HepG2 (cell line): ENCODE measurements around the gene PSMB1. TPM values are rescaled to one million over a fixed set of nuclear protein-coding genes. Genes with fewer than 3 reads are reported as not detected.

ENCODE experiments used
- BRD4 ChIP-seq: sonication (generic); formaldehyde crosslinking; IDR thresholded peaks from 2 replicates; pipeline ENCODE4 v1.4.0; 2020; ENCODE audit warnings: missing genetic modification reagents
- HMG20A ChIP-seq: IDR thresholded peaks from 2 replicates; pipeline ENCODE4 v1.6.1; 2016; ENCODE audit warnings: borderline replicate concordance
- SMAD3 ChIP-seq: sonication (generic); formaldehyde crosslinking; IDR thresholded peaks from 2 replicates; pipeline ENCODE4 v1.4.0; 2020; ENCODE audit warnings: missing genetic modification reagents
- SRSF1 ChIP-seq: fragments of 200-400 bp; formaldehyde crosslinking; optimal IDR thresholded peaks from 2 replicates; pipeline ENCODE3; 2017; ENCODE audit warnings: mild to moderate bottlenecking, low read depth, low read length, moderate library complexity
- ZNF441 ChIP-seq: sonication (generic); formaldehyde crosslinking; IDR thresholded peaks from 2 replicates; pipeline ENCODE4 v1.7.0; 2021; ENCODE audit warnings: missing genetic modification reagents, borderline replicate concordance
- ZNF879 ChIP-seq: sonication (generic); formaldehyde crosslinking; IDR thresholded peaks from 2 replicates; pipeline ENCODE4 v1.8.1; 2023; ENCODE audit warnings: missing genetic modification reagents
- polyA plus RNA-seq, 8 experiments: library from polyadenylated mRNA; depleted of rRNA in 3 of 8; stranded (reverse) in 7 of 8; unstranded in 1 of 8; fragments of >200 nt; fragmentation: Illumina TruSeq in 4 of 8; extraction: Trizol in 4 of 8; gene quantifications; 2 replicates each; pipeline versions ENCODE4 v1.2.1 to v1.2.3, GENCODE V29; 2011 to 2016; ENCODE audit warnings: low read depth in 4 of 8, missing spikeins in 1 of 8, mixed read lengths in 1 of 8; ENCODE audit not compliant: insufficient read depth in 1 of 8
- total RNA-seq, 5 experiments: library from RNA; depleted of rRNA; stranded (reverse); fragments of >200 nt; fragmentation: Illumina TruSeq; extraction: Trizol; gene quantifications; 2 replicates each; pipeline ENCODE4 v1.2.3, GENCODE V29; 2016; ENCODE audit warnings: low read depth in 1 of 5
- TF ChIP-seq, protein P1 (sequence below): sonication (generic); formaldehyde crosslinking; IDR thresholded peaks from 2 replicates; pipeline ENCODE4 v1.4.0; 2020; ENCODE audit warnings: missing genetic modification reagents, low read depth, mild to moderate bottlenecking, borderline replicate concordance
- TF ChIP-seq, protein P2 (sequence below): sonication (generic); formaldehyde crosslinking; conservative IDR thresholded peaks from 2 replicates; pipeline ENCODE4 v1.8.1; 2023; ENCODE audit warnings: missing genetic modification reagents
- TF ChIP-seq, protein P3 (sequence below): sonication (generic); formaldehyde crosslinking; IDR thresholded peaks from 2 replicates; pipeline ENCODE4 v1.5.0; 2020; ENCODE audit warnings: missing genetic modification reagents

PSMB1 gene
- total and polyA plus RNA-seq, 2 of the 13 experiments (the other 11 are each of a cell fraction or from before 2014, with no cell fraction given) = 528 to 592 TPM

DNA sequence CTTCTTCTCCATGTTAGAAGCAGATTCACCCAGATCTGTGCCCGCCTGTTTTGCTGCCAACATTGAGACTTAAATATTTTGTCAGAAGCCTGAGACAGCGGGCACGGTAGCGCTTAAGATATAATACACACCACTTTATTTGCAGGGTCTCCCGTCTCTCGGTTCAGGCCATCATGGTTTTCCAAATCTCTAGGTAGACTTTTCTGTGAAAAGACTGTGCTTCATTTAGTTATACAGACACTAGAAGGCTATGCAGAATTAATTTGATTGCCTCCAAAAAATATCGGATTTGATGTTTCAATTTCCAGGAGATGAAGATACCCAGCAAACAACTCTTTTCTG, 1.7 kb upstream of the PSMB1 start (continued):
- TF ChIP-seq ZNF441 (CRISPR knock-in tag) (no peak), SRSF1 (peak; percentile 11), HMG20A (CRISPR knock-in tag) (no peak), ZNF879 (0 out of 2 replicates have a peak, but pooled peaks have one; percentile 2), BRD4 (no peak), SMAD3 (CRISPR knock-in tag) (no peak)
- TF ChIP-seq, protein P1, sequence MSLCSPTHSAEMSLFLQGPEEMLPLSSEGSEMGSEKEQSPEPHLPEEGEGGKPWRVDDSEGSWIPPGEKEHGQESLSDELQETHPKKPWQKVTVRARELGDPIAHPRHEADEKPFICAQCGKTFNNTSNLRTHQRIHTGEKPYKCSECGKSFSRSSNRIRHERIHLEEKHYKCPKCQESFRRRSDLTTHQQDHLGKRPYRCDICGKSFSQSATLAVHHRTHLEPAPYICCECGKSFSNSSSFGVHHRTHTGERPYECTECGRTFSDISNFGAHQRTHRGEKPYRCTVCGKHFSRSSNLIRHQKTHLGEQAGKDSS (CRISPR knock-in tag) = no peak
- TF ChIP-seq, protein P2, sequence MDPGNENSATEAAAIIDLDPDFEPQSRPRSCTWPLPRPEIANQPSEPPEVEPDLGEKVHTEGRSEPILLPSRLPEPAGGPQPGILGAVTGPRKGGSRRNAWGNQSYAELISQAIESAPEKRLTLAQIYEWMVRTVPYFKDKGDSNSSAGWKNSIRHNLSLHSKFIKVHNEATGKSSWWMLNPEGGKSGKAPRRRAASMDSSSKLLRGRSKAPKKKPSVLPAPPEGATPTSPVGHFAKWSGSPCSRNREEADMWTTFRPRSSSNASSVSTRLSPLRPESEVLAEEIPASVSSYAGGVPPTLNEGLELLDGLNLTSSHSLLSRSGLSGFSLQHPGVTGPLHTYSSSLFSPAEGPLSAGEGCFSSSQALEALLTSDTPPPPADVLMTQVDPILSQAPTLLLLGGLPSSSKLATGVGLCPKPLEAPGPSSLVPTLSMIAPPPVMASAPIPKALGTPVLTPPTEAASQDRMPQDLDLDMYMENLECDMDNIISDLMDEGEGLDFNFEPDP (CRISPR knock-in tag) = 0 out of 2 replicates have a peak, but pooled peaks have one; percentile 97
- TF ChIP-seq, protein P3, sequence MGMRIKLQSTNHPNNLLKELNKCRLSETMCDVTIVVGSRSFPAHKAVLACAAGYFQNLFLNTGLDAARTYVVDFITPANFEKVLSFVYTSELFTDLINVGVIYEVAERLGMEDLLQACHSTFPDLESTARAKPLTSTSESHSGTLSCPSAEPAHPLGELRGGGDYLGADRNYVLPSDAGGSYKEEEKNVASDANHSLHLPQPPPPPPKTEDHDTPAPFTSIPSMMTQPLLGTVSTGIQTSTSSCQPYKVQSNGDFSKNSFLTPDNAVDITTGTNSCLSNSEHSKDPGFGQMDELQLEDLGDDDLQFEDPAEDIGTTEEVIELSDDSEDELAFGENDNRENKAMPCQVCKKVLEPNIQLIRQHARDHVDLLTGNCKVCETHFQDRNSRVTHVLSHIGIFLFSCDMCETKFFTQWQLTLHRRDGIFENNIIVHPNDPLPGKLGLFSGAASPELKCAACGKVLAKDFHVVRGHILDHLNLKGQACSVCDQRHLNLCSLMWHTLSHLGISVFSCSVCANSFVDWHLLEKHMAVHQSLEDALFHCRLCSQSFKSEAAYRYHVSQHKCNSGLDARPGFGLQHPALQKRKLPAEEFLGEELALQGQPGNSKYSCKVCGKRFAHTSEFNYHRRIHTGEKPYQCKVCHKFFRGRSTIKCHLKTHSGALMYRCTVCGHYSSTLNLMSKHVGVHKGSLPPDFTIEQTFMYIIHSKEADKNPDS (CRISPR knock-in tag) = 0 out of 2 replicates have a peak, but pooled peaks have one; percentile 33
